Prostate gland (tissue), 2 donors: ENCODE data around the gene RPS15. TPM values are rescaled to one million over a fixed set of nuclear protein-coding genes. Genes with fewer than 3 reads are reported as not detected.

Experiments used
- DNase-seq: peaks from one replicate; pipeline ENCODE4 v3.0.0-alpha.2; 2019; ENCODE audit warnings: low spot score
- H3K27ac ChIP-seq, 2 donors: fragments of 200-600 bp; sonication (generic); 2 replicates each; pipeline ENCODE4 v1.5.1; 2017 to 2019
- H3K27me3 ChIP-seq: fragments of 200-600 bp; sonication (generic); replicated peaks from 2 replicates; pipeline ENCODE4 v1.5.1; 2019; ENCODE audit not compliant: insufficient read depth
- H3K36me3 ChIP-seq, 2 donors: fragments of 200-600 bp; sonication (generic); 1 replicate in 1 of 2; 2 replicates in 1 of 2; pipeline versions ENCODE4 v1.5.1 to v1.8.1; 2017 to 2019
- H3K4me1 ChIP-seq: fragments of 200-600 bp; sonication (generic); replicated peaks from 2 replicates; pipeline ENCODE4 v1.5.1; 2019
- H3K4me3 ChIP-seq, 2 donors: fragments of 200-600 bp; sonication (generic); 2 replicates each; pipeline ENCODE4 v1.5.1; 2017 to 2019
- H3K9me3 ChIP-seq: fragments of 200-600 bp; sonication (generic); 2 replicates; pipeline ENCODE4 v1.5.1; 2017
- CTCF ChIP-seq, 4 experiments: fragments of 200-600 bp in 2 of 4; fragments of 450-650 bp in 2 of 4; sonication (generic) in 2 of 4; IDR thresholded peaks; 1 replicate in 3 of 4; 2 replicates in 1 of 4; pipeline ENCODE4 v1.5.1; 2016 to 2019; ENCODE audit warnings: antibody characterized with exemption in 4 of 4, mild to moderate bottlenecking in 2 of 4, moderate library complexity in 2 of 4
- POLR2A ChIP-seq: fragments of 450-650 bp; IDR thresholded peaks from one replicate; pipeline ENCODE4 v1.6.1; 2016; ENCODE audit warnings: antibody characterized with exemption, mild to moderate bottlenecking
- POLR2AphosphoS5 ChIP-seq: sonication (generic); formaldehyde crosslinking; IDR thresholded peaks from one replicate; pipeline ENCODE4 v1.6.1; 2017; ENCODE audit warnings: antibody characterized with exemption
- WGBS: methylation state at CpG from one replicate; pipeline ENCODE4 v1.1.5; 2018; 5-methylcytosine and 5-hydroxymethylcytosine counted together
- intact Hi-C: fragments of 100-400 bp; cut with DNase I; formaldehyde crosslinking; loops from one replicate; pipeline ENCODE4 v1.14.2; 2022
- total RNA-seq, 2 donors: library from RNA; depleted of rRNA; stranded (reverse); fragments of >200 nt; gene quantifications; one replicate each; pipeline ENCODE4 v1.1.0, GENCODE V29; 2016

The RPS15 gene
- total RNA-seq, 2 donors from 2014 or later = 3,102 to 5,853 TPM

GRCh38 chr19:1399745-1400144, 38.5 kb upstream of the RPS15 start:
- no peak for TF ChIP-seq POLR2A
- TF ChIP-seq CTCF (IDR thresholded peaks at IDR 0.05) = no peak
- H3K9me3 ChIP-seq = no peaks in the 10 kb centered on the region
- H3K27me3 ChIP-seq = no peaks in the 10 kb centered on the region
- no peaks in the 10 kb centered on the region for H3K36me3 ChIP-seq
- H3K4me3 ChIP-seq = no peak overlapping the region
- peak overlapping the region in 1 of 2 donors; percentile 56 for H3K27ac ChIP-seq
- 93% methylated on average over 15 of the region's 15 CpGs for WGBS
- intact Hi-C loops = loop anchor here (10.0 kb wide), 2 partner anchors 85 to 125 kb away; partner anchors contain the start of gene FAM174C
- H3K4me1 ChIP-seq = peaks cover 9% of the 10 kb centered on the region
- no peak for DNase-seq

GRCh38 chr19:1400281-1401137, 37.7 kb upstream of the RPS15 start:
- DNase-seq = no peak
- peaks cover 9% of the 10 kb centered on the region for H3K4me1 ChIP-seq
- no peaks in the 10 kb centered on the region for H3K27me3 ChIP-seq
- no peaks in the 10 kb centered on the region for H3K36me3 ChIP-seq
- WGBS = 20% methylated on average over 33 of the region's 36 CpGs
- H3K27ac ChIP-seq = peak overlapping the region; percentile 53 to 56
- no peaks in the 10 kb centered on the region for H3K9me3 ChIP-seq
- intact Hi-C loops = loop anchor here (10.0 kb wide), 2 partner anchors 86 to 126 kb away; partner anchors contain the start of gene FAM174C
- no peak for TF ChIP-seq POLR2AphosphoS5
- no peak for TF ChIP-seq CTCF (IDR thresholded peaks at IDR 0.05)
- no peak for TF ChIP-seq POLR2A
- peak overlapping the region; percentile 65 to 66 for H3K4me3 ChIP-seq

GRCh38 chr19:1401138-1401888, 36.9 kb upstream of the RPS15 start, which contains the start of gene GAMT:
GAMT (minus strand) TSS chr19:1401542; CDS start chr19:1401476, 66 bp downstream.
- no peak for TF ChIP-seq POLR2A
- TF ChIP-seq CTCF (IDR thresholded peaks at IDR 0.05) = peak; percentile 34 to 72 (median 60)
- intact Hi-C loops = loop anchor here (10.0 kb wide), 2 partner anchors 87 to 127 kb away; partner anchors contain the start of gene FAM174C
- DNase-seq = no peak
- H3K27ac ChIP-seq = peak within 1 kb of the TSS; percentile 53 to 56
- no peaks in the 10 kb centered on the region for H3K9me3 ChIP-seq
- H3K4me1 ChIP-seq = peaks cover 9% of the 10 kb centered on the region
- H3K36me3 ChIP-seq = no peaks in the 10 kb centered on the region
- peak within 1 kb of the TSS; percentile 65 to 66 for H3K4me3 ChIP-seq
- WGBS = 2% methylated on average over 49 of the region's 87 CpGs
- no peaks in the 10 kb centered on the region for H3K27me3 ChIP-seq

GRCh38 chr19:1401889-1402217, 36.3 kb upstream of the RPS15 start:
- peak overlapping the region; percentile 53 to 56 for H3K27ac ChIP-seq
- no peaks in the 10 kb centered on the region for H3K36me3 ChIP-seq
- WGBS = 66% methylated on average over 11 of the region's 11 CpGs
- H3K4me3 ChIP-seq = peak overlapping the region in 1 of 2 donors; percentile 65
- H3K4me1 ChIP-seq = peaks cover 9% of the 10 kb centered on the region
- TF ChIP-seq CTCF (IDR thresholded peaks at IDR 0.05) (no peak), POLR2A (no peak), POLR2AphosphoS5 (no peak)
- intact Hi-C loops = loop anchor here (10.0 kb wide), 2 partner anchors 87 to 127 kb away; partner anchors contain the start of gene FAM174C
- no peaks in the 10 kb centered on the region for H3K27me3 ChIP-seq
- DNase-seq = no peak
- no peaks in the 10 kb centered on the region for H3K9me3 ChIP-seq
